ENCODE results near the gene CPNE7. TPM values are rescaled to one million over a fixed set of nuclear protein-coding genes. Genes with fewer than 3 reads are reported as not detected.

CPNE7 gene
- total and polyA plus RNA-seq, 2 of the 4 experiments (the other 2 are of a cell fraction): 5.4 to 17.4 TPM

GRCh38 chr16:89536886-89537548 is 38.5 kb upstream of the CPNE7 start:
- Histone ChIP-seq H3K9me3 (ENCODE audit: control insufficient read depth, insufficient read depth, low read length) (no peaks in the 10 kb centered on the region), H3K4me2 (ENCODE audit: low read depth, low read length) (no peak overlapping the region), H3K9ac (ENCODE audit: low read depth, low read length) (no peak overlapping the region), H4K5ac (ENCODE audit: low read depth, low read length) (no peak overlapping the region), H3K4me1 (ENCODE audit: control insufficient read depth, insufficient read depth, low read length) (no peaks in the 10 kb centered on the region), H3K9me1 (ENCODE audit: insufficient read depth, low read length) (0 out of 2 replicates have a peak, but pooled peaks cover 3% of the 10 kb centered on the region), H2BK20ac (ENCODE audit: low read depth, low read length) (no peak overlapping the region), H3K14ac (replicated peaks; ENCODE audit: low read depth, low read length) (no peak overlapping the region), H2AK9ac (replicated peaks; ENCODE audit: low read depth, low read length, poor library complexity) (no peak overlapping the region), H2BK15ac (ENCODE audit: low read depth, low read length) (no peak overlapping the region), H3K4ac (ENCODE audit: low read depth, low read length) (no peak overlapping the region), H4K20me1 (ENCODE audit: insufficient read depth, low read length) (peaks cover 30% of the 10 kb centered on the region), H2AFZ (replicated peaks; ENCODE audit: low read length, poor library complexity) (no peak overlapping the region), H4K8ac (ENCODE audit: low read depth in 2 of 2, low read length in 2 of 2) (no peak overlapping the region), H2AK5ac (ENCODE audit: low read depth, low read length) (no peak overlapping the region), H2BK120ac (ENCODE audit: low read depth, low read length) (no peak overlapping the region), H2BK5ac (ENCODE audit: low read depth, low read length, poor library complexity, severe bottlenecking) (no peak overlapping the region), H3K79me1 (ENCODE audit: low read depth in 1 of 2, low read length in 2 of 2) (peaks cover 23 to 65% of the 10 kb centered on the region in 2 experiments; a peak in 3 of 4 replicates), H3K23ac (ENCODE audit: low read depth, low read length) (no peak overlapping the region), H3K27me3 (ENCODE audit: control insufficient read depth, insufficient read depth, low read length) (no peaks in the 10 kb centered on the region), H3K56ac (ENCODE audit: extremely low read depth, insufficient read depth, low read length) (no peak overlapping the region), H3K36me3 (ENCODE audit: control insufficient read depth, insufficient read depth, low read length) (peaks cover 69% of the 10 kb centered on the region), H3K18ac (ENCODE audit: low read depth, low read length) (no peak overlapping the region), H3K27ac (ENCODE audit: insufficient read depth, low read length) (no peak overlapping the region), H3K4me3 (ENCODE audit: insufficient read depth, low read depth, low read length) (no peak overlapping the region), H4K91ac (ENCODE audit: insufficient read depth, low read depth, low read length) (no peak overlapping the region)
- intact Hi-C loops (cut with micrococcal nuclease) (no loop called here), in situ Hi-C loops (cut with MboI; ENCODE audit: low sequenced_read_pairs) (no loop called here), dilution Hi-C loops (cut with HindIII; ENCODE audit: low sequenced_read_pairs, unreplicated experiment) (no loop called here)
- WGBS, 2 experiments (ENCODE audit: extremely low coverage in 2 of 2, insufficient read length in 1 of 2): 95% methylated on average over 33 of the region's 36 CpGs; no CpG with 5 or more reads in 1 of the 2 experiments
- TF ChIP-seq CHD1 (IDR thresholded peaks at IDR 0.05; ENCODE audit: low read depth, low read length): no peak
- no peak for TF ChIP-seq RAD21 (IDR thresholded peaks at IDR 0.05; ENCODE audit: low read length)
- TF ChIP-seq BHLHE40 (IDR thresholded peaks at IDR 0.05; ENCODE audit: low read depth, low read length): no peak
- TF ChIP-seq RCOR1 (IDR thresholded peaks at IDR 0.05; ENCODE audit: insufficient replicate concordance, low read length): no peak
- no peak for TF ChIP-seq FOS (IDR thresholded peaks at IDR 0.05; ENCODE audit: low read depth, low read length)
- ATAC-seq (ENCODE audit: low read depth): no peak
- BruUV-seq (replicated peaks): no TSS peak
- CTCF ChIA-PET: no interaction called here
- no peak for DNase-seq
- POLR2A ChIA-PET (ENCODE audit: unreplicated experiment): no interaction called here
